ENCODE results near the gene PPAN.

PPAN gene

GRCh38 chr19:10112895-10113591, 6.9 kb downstream of the PPAN start:
- H3K4me3 ChIP-seq (ENCODE audit: low read depth, low read length): no peak overlapping the region

GRCh38 chr19:10113592-10113963, 7.4 kb downstream of the PPAN start:
- H3K4me3 ChIP-seq (ENCODE audit: low read depth, low read length): no peak overlapping the region

GRCh38 chr19:10113964-10114650, 7.9 kb downstream of the PPAN start:
- H3K4me3 ChIP-seq (ENCODE audit: low read depth, low read length): no peak overlapping the region

- H3K4me3 ChIP-seq (ENCODE audit: low read depth, low read length): no peak overlapping the region
These were observed 8.7 kb downstream of the PPAN start for GRCh38 chr19:10114651-10115391.

GRCh38 chr19:10115392-10116084, 9.4 kb downstream of the PPAN start:
- no peak overlapping the region for H3K4me3 ChIP-seq (ENCODE audit: low read depth, low read length)

GRCh38 chr19:10116085-10116865, 10.1 kb downstream of the PPAN start:
- no peak overlapping the region for H3K4me3 ChIP-seq (ENCODE audit: low read depth, low read length)

GRCh38 chr19:10116866-10117616, 10.9 kb downstream of the PPAN start:
- no peak overlapping the region for H3K4me3 ChIP-seq (ENCODE audit: low read depth, low read length)

- H3K4me3 ChIP-seq (ENCODE audit: low read depth, low read length): peak overlapping the region; percentile 97
These were observed 12.8 kb downstream of the PPAN start for GRCh38 chr19:10118960-10119359.

- H3K4me3 ChIP-seq (ENCODE audit: low read depth, low read length): no peak overlapping the region
These were observed 14.5 kb downstream of the PPAN start for GRCh38 chr19:10120538-10121189.

GRCh38 chr19:10122045-10122444, 15.9 kb downstream of the PPAN start:
- H3K4me3 ChIP-seq (ENCODE audit: low read depth, low read length): no peak overlapping the region

GRCh38 chr19:10124429-10124828, 18.3 kb downstream of the PPAN start:
- no peak overlapping the region for H3K4me3 ChIP-seq (ENCODE audit: low read depth, low read length)

- no peak overlapping the region for H3K4me3 ChIP-seq (ENCODE audit: low read depth, low read length)
These were observed 20.1 kb downstream of the PPAN start for GRCh38 chr19:10126213-10126639.

GRCh38 chr19:10132905-10133304, 26.7 kb downstream of the PPAN start:
- H3K4me3 ChIP-seq (ENCODE audit: low read depth, low read length): no peak overlapping the region

- H3K4me3 ChIP-seq (ENCODE audit: low read depth, low read length): no peak overlapping the region
These were observed 27.4 kb downstream of the PPAN start for GRCh38 chr19:10133596-10133995.

- no peak overlapping the region for H3K4me3 ChIP-seq (ENCODE audit: low read depth, low read length)
These were observed 27.9 kb downstream of the PPAN start for GRCh38 chr19:10134040-10134439.

- no peak overlapping the region for H3K4me3 ChIP-seq (ENCODE audit: low read depth, low read length)
These were observed 29.6 kb downstream of the PPAN start for GRCh38 chr19:10135551-10136334.

GRCh38 chr19:10136936-10137335, 30.8 kb downstream of the PPAN start:
- no peak overlapping the region for H3K4me3 ChIP-seq (ENCODE audit: low read depth, low read length)
